ENCODE data around the gene PROX1.
A peak's percentile ranks its signal among the peaks of the same experiment; 100 is the strongest.
"Not testable (repeated sequence)": the region's sequence is repeated elsewhere in the genome, so short reads cannot be mapped to it uniquely, and the experiment has no call there.

Gene PROX1

DNA sequence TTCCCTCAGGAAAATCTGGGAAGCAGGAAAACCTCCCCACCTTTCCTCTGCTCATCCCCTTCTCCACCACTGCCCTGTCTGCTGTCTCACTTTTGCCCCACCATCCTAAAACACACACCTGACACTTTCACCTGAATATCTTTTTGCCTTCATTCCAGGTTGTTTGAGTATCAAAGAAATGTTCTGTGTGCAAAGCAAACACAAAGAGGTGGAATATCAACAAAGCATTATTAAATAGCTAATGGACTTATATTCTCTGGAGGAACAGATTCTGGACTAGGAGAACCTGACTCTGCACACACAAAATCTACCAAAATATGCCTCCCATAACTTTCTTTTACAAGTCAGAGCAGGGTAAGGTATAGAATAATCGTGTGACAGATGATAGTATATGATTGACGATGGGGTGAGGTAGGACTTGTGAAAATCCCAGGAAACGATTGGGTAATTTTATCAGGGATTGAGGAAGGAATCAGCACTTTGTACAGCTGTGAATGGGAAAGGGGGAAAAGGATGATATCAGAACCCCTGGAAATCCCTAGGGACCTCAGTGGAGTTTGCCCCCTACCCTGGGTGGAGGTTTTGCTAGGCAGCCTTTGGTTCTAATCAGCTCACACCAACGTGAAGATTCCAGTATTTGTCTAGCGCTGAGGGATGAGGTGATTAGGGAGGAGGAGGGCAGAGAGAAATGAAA lies 87.7 kb downstream of the PROX1 start:
- DNase-seq = no peak

DNA sequence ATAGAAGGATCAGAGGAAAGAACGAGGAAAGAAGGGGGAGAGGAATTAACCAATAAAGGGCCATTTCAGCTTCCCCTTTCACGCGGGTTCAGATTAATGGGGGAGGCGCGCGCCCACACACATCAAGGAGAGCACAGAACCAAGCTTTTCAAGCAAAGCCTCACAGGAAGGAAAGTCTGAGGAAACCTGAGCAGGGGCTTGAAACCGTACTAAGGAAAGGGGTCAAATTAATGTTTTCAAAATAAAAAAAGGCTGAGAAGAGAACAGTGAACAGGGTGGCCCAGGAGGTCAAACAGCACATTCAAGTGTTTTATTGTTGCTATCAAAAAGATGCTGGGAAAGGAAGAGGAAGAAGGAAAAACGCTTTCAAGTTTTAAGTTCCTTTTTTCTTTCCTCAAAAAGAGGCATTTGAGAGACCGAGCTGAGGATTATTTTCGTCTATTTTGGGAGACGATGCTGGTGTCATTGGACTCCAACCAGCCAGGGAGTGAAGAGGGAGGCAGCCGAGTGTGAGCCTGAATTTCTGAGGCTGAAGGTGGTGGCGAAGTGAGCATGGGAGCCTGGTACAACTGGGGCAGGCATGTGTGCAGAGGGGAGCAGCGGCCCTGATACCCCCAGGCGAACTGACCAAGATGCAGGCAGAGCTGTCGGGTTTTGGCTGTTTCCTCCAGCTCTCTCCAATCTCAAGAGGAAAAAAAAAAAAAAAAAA lies 88.4 kb downstream of the PROX1 start:
- DNase-seq = peak; percentile 61

DNA sequence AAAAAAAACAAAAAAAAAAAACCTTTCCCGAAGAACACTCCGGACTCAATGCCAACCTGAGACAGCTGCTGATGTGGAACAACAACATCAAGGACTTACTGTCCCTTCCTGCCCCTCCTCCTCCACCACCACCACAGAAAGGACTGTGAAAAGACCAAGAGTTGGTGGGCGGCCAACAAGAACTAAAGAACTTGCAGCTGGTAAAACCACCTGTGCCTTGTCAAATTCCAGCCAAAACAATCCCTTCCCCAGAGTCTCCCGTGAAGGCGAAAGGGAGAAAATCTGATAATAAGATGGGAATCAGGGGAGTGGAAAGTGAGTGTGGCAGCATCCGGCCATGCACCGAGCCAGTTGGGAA lies 88.9 kb downstream of the PROX1 start:
- DNase-seq = peak; percentile 91

DNA sequence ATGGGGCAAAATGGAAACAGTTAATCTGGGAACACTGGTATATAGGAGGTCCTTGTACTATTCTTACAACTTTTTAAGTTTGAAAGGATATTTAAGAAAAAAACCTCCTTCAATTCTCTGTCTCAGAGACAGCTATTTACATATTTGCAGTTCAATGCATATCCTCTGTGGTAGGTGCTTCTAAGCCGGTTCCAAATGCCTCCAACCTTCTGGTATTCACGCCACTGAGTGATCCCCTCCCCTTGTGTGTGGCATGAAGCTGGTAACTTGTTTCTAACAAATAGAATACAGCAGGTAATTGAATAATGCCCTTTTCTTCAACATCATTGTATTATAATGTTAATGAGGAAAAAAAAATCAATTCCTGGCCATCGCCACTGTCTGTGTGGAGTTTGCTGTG lies 91.2 kb downstream of the PROX1 start:
- no peak for DNase-seq

DNA sequence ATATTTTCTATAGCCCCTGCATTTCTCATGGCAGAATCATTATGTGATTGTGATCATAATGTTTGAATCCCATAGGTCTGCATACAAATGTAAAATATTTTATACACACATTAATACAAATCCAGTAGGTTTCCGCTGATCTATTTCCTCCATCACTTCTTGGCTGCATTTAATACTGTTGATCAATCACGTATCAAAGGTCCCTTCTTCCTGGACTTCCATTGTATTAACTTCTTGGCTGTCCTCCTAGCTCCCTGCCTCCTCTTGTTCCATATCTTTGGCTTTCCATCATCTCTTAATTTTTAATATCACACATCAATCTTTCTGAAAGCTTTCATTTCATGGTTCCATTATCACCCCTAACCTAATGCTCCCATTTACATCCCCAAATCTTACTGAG lies 97.6 kb downstream of the PROX1 start:
- no peak for DNase-seq

DNA sequence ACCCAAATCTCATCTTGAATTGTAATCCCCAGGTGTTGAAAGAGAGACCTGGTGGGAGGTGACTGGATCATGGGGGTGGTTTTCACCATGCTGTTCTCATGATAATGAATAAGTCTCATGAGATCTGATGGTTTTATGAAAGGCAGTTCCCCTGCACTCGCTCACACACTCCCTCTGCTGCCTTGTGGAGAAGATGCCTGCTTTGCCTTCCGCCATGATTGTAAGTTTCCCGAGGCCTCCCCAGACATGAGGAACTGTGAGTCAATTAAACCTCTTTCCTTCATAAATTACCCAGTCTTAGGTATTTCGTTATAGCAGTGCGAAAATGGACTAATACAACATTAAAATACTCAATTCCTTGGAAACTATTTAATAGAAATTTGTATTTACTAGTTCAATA lies 99.2 kb downstream of the PROX1 start:
- no peak for DNase-seq

DNA sequence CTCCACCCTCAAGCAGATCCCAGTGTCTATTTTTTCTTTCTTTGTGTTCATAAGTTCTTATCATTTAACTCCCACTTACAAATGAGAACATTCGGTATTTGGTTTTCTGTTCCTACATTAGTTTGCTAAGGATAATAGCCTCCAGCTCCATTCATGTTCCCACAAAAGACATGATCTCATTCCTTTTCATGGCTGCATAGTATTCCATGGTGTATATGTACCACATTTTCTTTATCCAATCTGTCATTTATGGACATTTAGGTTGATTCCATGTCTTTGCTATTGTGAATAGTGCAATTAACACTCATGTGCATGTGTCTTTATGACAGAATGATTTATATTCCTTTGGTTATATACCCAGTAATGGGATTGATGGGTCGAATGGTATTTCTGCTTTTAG lies 101.2 kb downstream of the PROX1 start:
- DNase-seq = not testable (repeated sequence)

Data from NCI-H1105 treated with DMSO at 0.1 percent for 48 hours (cell line).